Upper lobe of left lung (tissue), 6 donors: ENCODE data around the gene ATP6V1C2. TPM values are rescaled to one million over a fixed set of nuclear protein-coding genes. Genes with fewer than 3 reads are reported as not detected.

Experiments used
- ATAC-seq, 2 donors: fragments of 200-7000 bp; cut with Tn5 transposase; one replicate each; pipeline ENCODE4 v1.9.1; 2022; ENCODE audit warnings: mild to moderate bottlenecking in 2 of 2, moderate library complexity in 2 of 2; ENCODE audit not compliant: low FRiP score in 2 of 2
- DNase-seq, 2 donors: peaks; one replicate each; pipeline ENCODE4 v3.0.0-alpha.2; 2019 to 2020
- H3K27ac ChIP-seq, 4 donors: fragments of 200-600 bp; sonication (generic); one replicate each; pipeline ENCODE4 v1.5.1; 2016 to 2019
- H3K27me3 ChIP-seq, 4 donors: fragments of 200-600 bp; sonication (generic); one replicate each; pipeline ENCODE4 v1.5.1; 2017 to 2019
- H3K36me3 ChIP-seq, 4 donors: fragments of 200-600 bp; sonication (generic); one replicate each; pipeline ENCODE4 v1.5.1; 2016 to 2019
- H3K4me1 ChIP-seq, 4 donors: fragments of 200-600 bp; sonication (generic); one replicate each; pipeline ENCODE4 v1.5.1; 2018 to 2019
- H3K4me3 ChIP-seq, 4 donors: fragments of 200-600 bp; sonication (generic); one replicate each; pipeline ENCODE4 v1.5.1; 2017 to 2019; ENCODE audit warnings: mild to moderate bottlenecking in 2 of 4, moderate library complexity in 1 of 4
- H3K9me3 ChIP-seq, 4 donors: fragments of 200-600 bp; sonication (generic); one replicate each; pipeline ENCODE4 v1.5.1; 2018 to 2019
- CTCF ChIP-seq, 6 experiments: fragments of 450-650 bp in 4 of 6; fragments of 200-600 bp in 2 of 6; sonication (generic) in 2 of 6; IDR thresholded peaks; one replicate each; pipeline ENCODE4 v1.5.1; 2016 to 2019; ENCODE audit warnings: antibody characterized with exemption in 6 of 6
- EP300 ChIP-seq, 4 donors: sonication (generic); formaldehyde crosslinking; IDR thresholded peaks; one replicate each; pipeline ENCODE4 v1.5.1; 2017; ENCODE audit warnings: antibody characterized with exemption in 4 of 4, control low read depth in 2 of 4
- POLR2A ChIP-seq, 4 donors: fragments of 450-650 bp; IDR thresholded peaks; one replicate each; pipeline ENCODE4 v1.5.1; 2016 to 2017; ENCODE audit warnings: antibody characterized with exemption in 4 of 4, mild to moderate bottlenecking in 2 of 4
- POLR2AphosphoS5 ChIP-seq, 2 donors: sonication (generic); formaldehyde crosslinking; IDR thresholded peaks; one replicate each; pipeline ENCODE4 v1.5.1; 2017; ENCODE audit warnings: antibody characterized with exemption in 2 of 2
- WGBS, 2 donors: methylation state at CpG; one replicate each; pipeline ENCODE4 v1.1.5; 2017 to 2018; 5-methylcytosine and 5-hydroxymethylcytosine counted together
- total RNA-seq, 6 donors: library from RNA; depleted of rRNA in 4 of 6; stranded (reverse); fragments of >200 nt in 4 of 6; gene quantifications; one replicate each; pipeline versions ENCODE4 v1.1.0 to v1.2.1, GENCODE V29; 2016 to 2021
- donor health status: DM: no; HTN: no; CAD: no; lungs with moderate emphysema.
- donor health status: DM: no; HTN: yes; CAD: no; lungs with severe emphysema.

The ATP6V1C2 gene
- total RNA-seq, 6 donors from 2014 or later, result 0.81 to 92.2 (median 2.4) TPM

GRCh38 chr2:10716581-10716980, 4.8 kb upstream of the ATP6V1C2 start:
- Histone ChIP-seq H3K36me3 (no peaks in the 10 kb centered on the region), H3K9me3 (no peaks in the 10 kb centered on the region), H3K27ac (no peak overlapping the region), H3K4me3 (no peak overlapping the region), H3K27me3 (peaks cover 0 to 15% (median 5%) of the 10 kb centered on the region in 4 donors), H3K4me1 (peaks cover 5 to 12% (median 9%) of the 10 kb centered on the region in 4 donors)
- WGBS, 2 donors, result 40 to 45% methylated on average over 2 of the region's 2 CpGs
- DNase-seq (no peak), ATAC-seq (no peak)
- TF ChIP-seq CTCF (IDR thresholded peaks at IDR 0.05), result no peak

DNA sequence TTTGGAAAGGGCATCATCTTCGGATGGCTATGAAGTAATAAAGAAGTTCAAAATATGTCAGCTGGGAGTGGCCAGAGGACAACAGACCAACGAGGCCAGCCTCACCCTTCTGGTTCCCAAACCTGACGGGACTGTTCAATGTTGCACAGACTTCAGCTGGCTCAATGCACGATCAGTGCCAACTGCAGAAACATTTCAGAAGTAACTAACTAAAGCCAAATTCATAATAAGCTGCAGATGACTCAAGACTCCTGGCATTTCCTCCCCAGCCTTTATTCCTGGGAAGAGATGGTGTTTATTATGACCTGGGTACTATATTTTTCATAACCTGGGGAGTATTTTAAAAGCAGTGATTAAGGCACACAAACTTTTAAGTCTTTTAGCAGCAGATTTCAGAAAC, 3.8 kb upstream of the ATP6V1C2 start:
- ATAC-seq, result no peak
- no peaks in the 10 kb centered on the region for H3K36me3 ChIP-seq
- H3K4me3 ChIP-seq, result no peak overlapping the region
- H3K27me3 ChIP-seq, result peaks cover 0 to 24% (median 9%) of the 10 kb centered on the region in 4 donors
- no peak overlapping the region for H3K27ac ChIP-seq
- 26 to 44% methylated on average over 4 of the region's 4 CpGs for WGBS, 2 donors
- no peak for TF ChIP-seq POLR2AphosphoS5 (IDR thresholded peaks at IDR 0.05)
- no peak for TF ChIP-seq CTCF (IDR thresholded peaks at IDR 0.05)
- TF ChIP-seq EP300 (IDR thresholded peaks at IDR 0.05), result no peak
- TF ChIP-seq POLR2A (IDR thresholded peaks at IDR 0.05), result no peak
- DNase-seq, result no peak
- no peaks in the 10 kb centered on the region for H3K9me3 ChIP-seq
- H3K4me1 ChIP-seq, result peaks cover 13 to 20% (median 18%) of the 10 kb centered on the region in 4 donors

DNA sequence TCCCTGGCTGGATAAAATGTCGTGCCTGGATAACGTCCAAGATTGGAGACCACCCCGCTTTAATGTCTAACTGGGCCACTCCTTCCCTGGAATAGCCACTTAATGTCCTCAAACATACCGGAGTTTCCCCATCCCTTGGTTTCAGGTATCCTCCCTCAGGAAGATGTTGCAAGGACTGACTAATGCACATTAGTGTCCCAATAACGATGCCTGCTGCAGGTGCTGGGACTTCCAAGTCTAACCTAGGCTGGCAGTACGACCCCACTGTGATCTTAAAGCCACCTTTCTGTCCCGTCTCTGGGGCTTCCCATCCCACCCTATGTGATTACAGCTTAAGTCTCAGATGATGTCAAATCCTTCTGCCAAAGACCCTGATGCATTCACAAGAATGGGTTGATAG, 1.1 kb upstream of the ATP6V1C2 start:
- WGBS, 2 donors, result 49 to 50% methylated on average over 7 of the region's 7 CpGs
- Histone ChIP-seq H3K4me3 (no peak overlapping the region), H3K27me3 (peaks cover 0 to 36% (median 10%) of the 10 kb centered on the region in 4 donors), H3K27ac (no peak overlapping the region), H3K4me1 (peaks cover 13 to 20% (median 18%) of the 10 kb centered on the region in 4 donors), H3K36me3 (no peaks in the 10 kb centered on the region), H3K9me3 (no peaks in the 10 kb centered on the region)
- no peak for DNase-seq
- TF ChIP-seq EP300 (IDR thresholded peaks at IDR 0.05) (no peak), POLR2A (IDR thresholded peaks at IDR 0.05) (no peak), CTCF (IDR thresholded peaks at IDR 0.05) (no peak), POLR2AphosphoS5 (IDR thresholded peaks at IDR 0.05) (no peak)
- no peak for ATAC-seq

DNA sequence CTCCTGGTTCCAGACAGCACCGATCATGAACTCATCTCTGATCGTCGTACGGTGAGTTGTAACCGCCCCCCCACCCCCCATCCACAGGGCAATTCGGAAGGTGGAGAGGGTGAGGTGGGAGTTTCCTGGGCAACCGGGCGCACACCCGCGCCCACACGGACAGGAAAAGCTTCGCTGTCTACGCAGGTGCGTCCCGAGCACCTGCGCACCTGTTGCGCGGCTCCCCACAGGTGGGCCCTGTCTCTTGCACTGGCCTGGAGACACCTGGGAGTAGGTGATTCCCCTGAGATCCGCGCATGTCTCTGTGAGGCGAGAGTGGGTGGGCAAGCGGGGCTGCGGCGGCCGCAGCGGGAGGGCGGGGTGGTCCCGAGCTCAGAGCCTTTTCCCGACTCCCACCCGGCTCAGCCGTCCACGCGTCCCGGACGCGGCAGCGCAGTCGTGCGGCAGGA, 459 bp upstream of the ATP6V1C2 start:
- Histone ChIP-seq H3K4me3 (peak overlapping the region; percentile 10 to 57 (median 54)), H3K36me3 (no peaks in the 10 kb centered on the region), H3K27ac (no peak overlapping the region), H3K27me3 (peaks cover 0 to 36% (median 10%) of the 10 kb centered on the region in 4 donors), H3K9me3 (no peaks in the 10 kb centered on the region), H3K4me1 (peaks cover 13 to 20% (median 18%) of the 10 kb centered on the region in 4 donors)
- TF ChIP-seq POLR2AphosphoS5 (IDR thresholded peaks at IDR 0.05) (no peak), EP300 (IDR thresholded peaks at IDR 0.05) (no peak), POLR2A (IDR thresholded peaks at IDR 0.05) (no peak), CTCF (IDR thresholded peaks at IDR 0.05) (no peak)
- ATAC-seq (no peak), DNase-seq (no peak)
- WGBS, 2 donors, result 17 to 20% methylated on average over 8 to 25 of the region's 39 CpGs

GRCh38 chr2:10722252-10722825, 909 bp downstream of the ATP6V1C2 start:
- peaks cover 0 to 36% (median 10%) of the 10 kb centered on the region in 4 donors for H3K27me3 ChIP-seq
- ATAC-seq (no peak), DNase-seq (no peak)

More at GRCh38 chr2:10722252-10722825, 909 bp downstream of the ATP6V1C2 start:
- H3K9me3 ChIP-seq, result no peaks in the 10 kb centered on the region
- H3K27ac ChIP-seq, result no peak overlapping the region
- H3K36me3 ChIP-seq, result no peaks in the 10 kb centered on the region
- H3K4me3 ChIP-seq, result peak overlapping the region in 3 of 4 donors; percentile 53 to 57 (median 54)
- 27% methylated on average over 7 of the region's 7 CpGs for WGBS, 2 donors
- peaks cover 13 to 20% (median 18%) of the 10 kb centered on the region in 4 donors for H3K4me1 ChIP-seq
- TF ChIP-seq CTCF (IDR thresholded peaks at IDR 0.05) (no peak), POLR2AphosphoS5 (IDR thresholded peaks at IDR 0.05) (no peak), POLR2A (IDR thresholded peaks at IDR 0.05) (no peak), EP300 (IDR thresholded peaks at IDR 0.05) (no peak)
